Measurements from ENCODE around the gene ABCA8. TPM values are rescaled to one million over a fixed set of nuclear protein-coding genes. Genes with fewer than 3 reads are reported as not detected.
"Not testable (repeated sequence)": the region's sequence is repeated elsewhere in the genome, so short reads cannot be mapped to it uniquely, and the experiment has no call there.

The ABCA8 gene
- total RNA-seq, 2 donors from 2014 or later = 42.0 to 62.2 TPM

DNA sequence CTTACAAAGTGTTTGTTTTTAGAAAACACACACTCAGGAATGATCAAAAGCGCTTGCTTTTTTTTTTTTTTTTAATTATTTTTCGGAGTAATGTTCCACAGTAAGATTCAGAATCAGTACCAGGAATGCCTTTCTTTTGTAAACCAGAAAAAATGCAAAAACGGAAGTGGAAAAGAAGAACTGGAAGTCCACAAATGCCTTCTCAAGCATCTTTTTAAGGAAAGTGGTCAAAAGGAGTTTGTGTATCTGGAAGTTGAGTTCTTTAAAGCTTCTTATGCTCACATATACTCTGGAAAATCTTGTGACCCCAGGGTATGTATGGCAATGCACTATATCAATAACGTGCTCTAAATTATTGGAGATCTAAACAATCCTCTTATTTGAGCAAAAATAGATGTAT, 126.0 kb downstream of the ABCA8 start:
- no peak for ATAC-seq (ENCODE audit: insufficient number of reproducible peaks, low FRiP score, low read depth)
- H3K27ac ChIP-seq = no peak overlapping the region

DNA sequence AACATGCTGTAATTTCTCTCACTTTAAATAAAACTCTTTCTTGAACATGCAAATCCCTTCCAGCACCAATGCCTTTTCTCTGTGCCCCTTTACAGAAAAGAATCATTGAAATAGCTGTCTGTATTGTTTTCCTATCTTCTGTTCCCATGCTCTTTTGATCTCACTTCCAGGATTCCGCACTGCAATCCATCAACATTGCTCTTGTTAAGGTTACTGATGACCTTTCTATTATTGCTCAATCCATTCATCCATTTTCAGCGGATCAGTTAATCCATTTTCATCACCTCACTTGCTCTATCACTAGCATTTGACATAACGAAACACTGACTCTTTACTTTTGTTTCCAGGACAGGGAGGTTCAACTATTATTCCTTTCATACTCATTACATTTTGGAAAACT, 130.5 kb downstream of the ABCA8 start:
- no peak overlapping the region for H3K27ac ChIP-seq
- no peaks in the 10 kb centered on the region for H3K4me1 ChIP-seq (ENCODE audit: control insufficient read depth in 1 of 2, low read depth in 2 of 2)
- no peak for DNase-seq (ENCODE audit: low spot score)
- no peaks in the 10 kb centered on the region for H3K9me3 ChIP-seq
- H3K4me3 ChIP-seq = no peak overlapping the region
- no peaks in the 10 kb centered on the region for H3K27me3 ChIP-seq (replicated peaks; ENCODE audit: insufficient read depth)
- H3K36me3 ChIP-seq = no peaks in the 10 kb centered on the region
- TF ChIP-seq, protein P1, sequence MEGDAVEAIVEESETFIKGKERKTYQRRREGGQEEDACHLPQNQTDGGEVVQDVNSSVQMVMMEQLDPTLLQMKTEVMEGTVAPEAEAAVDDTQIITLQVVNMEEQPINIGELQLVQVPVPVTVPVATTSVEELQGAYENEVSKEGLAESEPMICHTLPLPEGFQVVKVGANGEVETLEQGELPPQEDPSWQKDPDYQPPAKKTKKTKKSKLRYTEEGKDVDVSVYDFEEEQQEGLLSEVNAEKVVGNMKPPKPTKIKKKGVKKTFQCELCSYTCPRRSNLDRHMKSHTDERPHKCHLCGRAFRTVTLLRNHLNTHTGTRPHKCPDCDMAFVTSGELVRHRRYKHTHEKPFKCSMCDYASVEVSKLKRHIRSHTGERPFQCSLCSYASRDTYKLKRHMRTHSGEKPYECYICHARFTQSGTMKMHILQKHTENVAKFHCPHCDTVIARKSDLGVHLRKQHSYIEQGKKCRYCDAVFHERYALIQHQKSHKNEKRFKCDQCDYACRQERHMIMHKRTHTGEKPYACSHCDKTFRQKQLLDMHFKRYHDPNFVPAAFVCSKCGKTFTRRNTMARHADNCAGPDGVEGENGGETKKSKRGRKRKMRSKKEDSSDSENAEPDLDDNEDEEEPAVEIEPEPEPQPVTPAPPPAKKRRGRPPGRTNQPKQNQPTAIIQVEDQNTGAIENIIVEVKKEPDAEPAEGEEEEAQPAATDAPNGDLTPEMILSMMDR (IDR thresholded peaks at IDR 0.05) = no peak
- ATAC-seq (ENCODE audit: insufficient number of reproducible peaks, low FRiP score, low read depth) = no peak

More for the DNA sequence above, 126.0 kb downstream of the ABCA8 start:
- Histone ChIP-seq H3K4me3 (no peak overlapping the region), H3K36me3 (no peaks in the 10 kb centered on the region), H3K27me3 (replicated peaks; ENCODE audit: insufficient read depth) (no peaks in the 10 kb centered on the region), H3K4me1 (ENCODE audit: control insufficient read depth in 1 of 2, low read depth in 2 of 2) (no peaks in the 10 kb centered on the region), H3K9me3 (no peaks in the 10 kb centered on the region)
- TF ChIP-seq, protein P1 (IDR thresholded peaks at IDR 0.05) = no peak
- DNase-seq (ENCODE audit: low spot score) = no peak

DNA sequence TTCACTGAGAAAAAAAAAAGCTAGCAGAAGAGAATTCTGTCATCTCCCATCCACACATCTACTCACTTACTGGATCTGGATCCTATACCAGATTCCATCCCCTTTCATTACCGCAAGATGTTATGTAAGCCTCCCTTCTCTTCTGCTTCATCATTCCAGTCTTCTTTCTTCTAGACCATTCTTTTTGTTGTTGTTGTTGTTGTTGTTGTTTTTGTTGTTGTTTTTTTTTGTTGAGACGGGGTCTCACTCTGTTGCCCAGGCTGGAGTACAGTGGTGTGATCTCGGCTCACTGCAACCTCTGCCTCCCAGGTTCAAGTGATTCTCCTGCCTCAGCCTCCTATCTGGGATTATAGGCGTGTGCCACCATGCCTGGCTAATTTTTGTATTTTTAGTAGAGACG, 131.0 kb downstream of the ABCA8 start:
- not testable (repeated sequence) for H3K4me1 ChIP-seq (ENCODE audit: control insufficient read depth in 1 of 2, low read depth in 2 of 2); H3K4me3 ChIP-seq; H3K27me3 ChIP-seq (replicated peaks; ENCODE audit: insufficient read depth); H3K9me3 ChIP-seq; H3K36me3 ChIP-seq; ATAC-seq (ENCODE audit: insufficient number of reproducible peaks, low FRiP score, low read depth); DNase-seq (ENCODE audit: low spot score); H3K27ac ChIP-seq

DNA sequence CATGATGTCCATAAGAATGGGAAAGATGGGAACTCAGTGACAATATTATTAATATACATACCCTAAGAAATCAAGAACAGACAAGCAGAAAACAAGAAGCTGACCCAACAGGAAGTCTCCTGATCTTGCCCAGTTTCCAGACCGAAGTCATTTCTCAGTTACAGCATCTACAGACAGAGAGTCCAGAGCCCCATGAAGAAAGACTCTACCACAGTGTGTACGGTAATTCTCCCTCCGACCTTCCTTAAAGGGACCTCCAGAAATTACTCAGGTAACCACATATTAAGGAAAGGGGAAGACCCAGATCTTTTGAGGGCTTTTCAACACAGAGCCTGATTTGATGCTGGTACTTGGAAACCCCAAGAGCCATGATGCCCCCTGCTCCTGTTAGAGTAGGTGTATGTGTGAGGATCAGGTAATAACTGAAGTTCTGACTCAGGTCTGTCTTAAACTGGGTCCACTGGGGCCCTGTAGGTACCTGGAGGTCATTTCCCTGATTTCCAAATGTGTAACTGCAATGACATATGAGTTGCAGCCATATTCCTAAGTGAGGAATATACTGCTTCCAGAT, 132.4 kb downstream of the ABCA8 start:
- no peak overlapping the region for H3K27ac ChIP-seq
- H3K27me3 ChIP-seq (replicated peaks; ENCODE audit: insufficient read depth) = no peaks in the 10 kb centered on the region
- TF ChIP-seq, protein P1 (IDR thresholded peaks at IDR 0.05) = no peak
- no peak overlapping the region for H3K4me3 ChIP-seq
- no peaks in the 10 kb centered on the region for H3K9me3 ChIP-seq
- DNase-seq (ENCODE audit: low spot score) (no peak), ATAC-seq (ENCODE audit: insufficient number of reproducible peaks, low FRiP score, low read depth) (no peak)
- H3K36me3 ChIP-seq = no peaks in the 10 kb centered on the region
- no peaks in the 10 kb centered on the region for H3K4me1 ChIP-seq (ENCODE audit: control insufficient read depth in 1 of 2, low read depth in 2 of 2)

DNA sequence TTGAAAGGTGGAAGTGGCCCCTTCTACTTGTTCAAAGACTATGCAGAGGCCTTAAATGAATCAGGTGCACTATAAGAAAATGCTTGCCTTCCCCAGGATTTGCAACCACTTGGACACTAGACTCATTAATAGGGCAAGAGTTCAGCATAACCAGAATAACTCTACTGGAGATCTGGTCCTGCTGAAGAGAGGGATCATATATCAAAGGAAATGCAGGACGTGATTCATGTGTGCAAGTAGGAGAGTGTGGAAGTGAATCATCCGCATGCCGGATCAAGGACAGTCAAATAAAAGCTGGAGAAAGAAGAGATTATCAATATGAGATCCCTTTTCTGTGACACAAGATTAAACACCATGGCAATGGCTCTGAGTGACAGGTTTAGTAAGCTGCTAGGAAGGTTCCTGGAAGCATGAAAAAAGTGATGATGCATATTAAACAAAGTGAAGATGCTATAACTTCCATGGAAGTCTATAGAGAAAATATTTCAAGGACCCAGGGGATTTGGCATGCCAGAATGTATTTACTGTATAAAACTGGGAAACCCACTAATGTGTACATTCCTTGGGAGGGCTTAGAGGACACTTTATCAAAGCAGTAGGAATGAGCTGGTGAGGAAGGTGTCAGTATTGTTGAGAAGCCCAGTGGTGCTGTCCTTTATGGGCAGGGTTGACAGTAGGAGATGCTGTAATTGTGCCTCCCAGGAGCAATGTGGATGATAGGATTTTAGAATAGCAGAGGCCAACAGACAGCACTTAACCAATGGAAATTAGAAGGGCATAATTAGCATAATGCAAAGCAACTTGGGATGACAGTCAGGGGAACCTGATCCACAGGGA, 133.1 kb downstream of the ABCA8 start:
- no peaks in the 10 kb centered on the region for H3K4me1 ChIP-seq (ENCODE audit: control insufficient read depth in 1 of 2, low read depth in 2 of 2)
- DNase-seq (ENCODE audit: low spot score) = no peak
- no peaks in the 10 kb centered on the region for H3K36me3 ChIP-seq
- no peak overlapping the region for H3K27ac ChIP-seq
- H3K4me3 ChIP-seq = no peak overlapping the region
- no peaks in the 10 kb centered on the region for H3K9me3 ChIP-seq
- H3K27me3 ChIP-seq (replicated peaks; ENCODE audit: insufficient read depth) = no peaks in the 10 kb centered on the region
- ATAC-seq (ENCODE audit: insufficient number of reproducible peaks, low FRiP score, low read depth) = no peak
- TF ChIP-seq, protein P1 (IDR thresholded peaks at IDR 0.05) = no peak

Measured in thoracic aorta (tissue), 2 donors.